Esophagus muscularis mucosa (tissue), 4 donors: Measurements from ENCODE around the gene ZFP36L1. TPM values are rescaled to one million over a fixed set of nuclear protein-coding genes. Genes with fewer than 3 reads are reported as not detected.

Source experiments
- DNase-seq: peaks from one replicate; pipeline ENCODE4 v3.0.0-alpha.2; 2017; ENCODE audit errors: extremely low spot score
- H3K27ac ChIP-seq, 4 donors: fragments of 200-600 bp; sonication (generic); replicated peaks in 1 of 4; 1 replicate in 3 of 4; 2 replicates in 1 of 4; pipeline ENCODE4 v1.5.1; 2016 to 2019; ENCODE audit warnings: mild to moderate bottlenecking in 1 of 4
- H3K27me3 ChIP-seq, 4 donors: fragments of 200-600 bp; sonication (generic); one replicate each; pipeline versions ENCODE4 v1.5.1 to v1.6.0; 2016 to 2019
- H3K36me3 ChIP-seq, 4 donors: fragments of 200-600 bp; sonication (generic); one replicate each; pipeline ENCODE4 v1.5.1; 2016 to 2019
- H3K4me1 ChIP-seq, 4 donors: fragments of 200-600 bp; sonication (generic); one replicate each; pipeline ENCODE4 v1.5.1; 2016 to 2019
- H3K4me3 ChIP-seq, 4 donors: fragments of 200-600 bp; sonication (generic); 1 replicate in 2 of 4; 2 replicates in 2 of 4; pipeline ENCODE4 v1.5.1; 2016 to 2019; ENCODE audit warnings: mild to moderate bottlenecking in 4 of 4, moderate library complexity in 1 of 4
- H3K9me3 ChIP-seq, 4 donors: fragments of 200-600 bp; sonication (generic); 1 replicate in 3 of 4; 2 replicates in 1 of 4; pipeline ENCODE4 v1.5.1; 2016 to 2019
- CTCF ChIP-seq, 3 experiments: fragments of 200-600 bp in 2 of 3; fragments of 450-650 bp in 1 of 3; sonication (generic) in 2 of 3; IDR thresholded peaks; one replicate each; pipeline ENCODE4 v1.5.1; 2017 to 2019; ENCODE audit warnings: antibody characterized with exemption in 3 of 3, mild to moderate bottlenecking in 2 of 3, moderate library complexity in 1 of 3
- EP300 ChIP-seq: sonication (generic); formaldehyde crosslinking; IDR thresholded peaks from one replicate; pipeline ENCODE4 v1.6.1; 2017; ENCODE audit warnings: antibody characterized with exemption
- POLR2A ChIP-seq: fragments of 450-650 bp; IDR thresholded peaks from one replicate; pipeline ENCODE4 v1.6.1; 2017; ENCODE audit warnings: antibody characterized with exemption, moderate library complexity, mild to moderate bottlenecking, low read depth
- POLR2AphosphoS5 ChIP-seq, 2 donors: sonication (generic); formaldehyde crosslinking; IDR thresholded peaks; one replicate each; pipeline ENCODE4 v1.6.1; 2017; ENCODE audit warnings: antibody characterized with exemption in 2 of 2
- WGBS: methylation state at CpG from one replicate; pipeline ENCODE4 v1.1.5; 2018; 5-methylcytosine and 5-hydroxymethylcytosine counted together
- intact Hi-C: fragments of 100-400 bp; cut with DNase I; formaldehyde crosslinking; loops from one replicate; pipeline ENCODE4 v1.15.1; 2023
- total RNA-seq, 4 donors: library from RNA; depleted of rRNA; stranded (reverse); fragments of >200 nt; gene quantifications; one replicate each; pipeline versions ENCODE4 v1.1.0 to v1.2.1, GENCODE V29; 2016

ZFP36L1 gene
- total RNA-seq, 4 donors from 2014 or later = 191 to 704 (median 444) TPM

GRCh38 chr14:68810173-68811153, 17.6 kb upstream of the ZFP36L1 start:
- peaks cover 47 to 85% (median 83%) of the 10 kb centered on the region in 4 donors for H3K4me1 ChIP-seq
- no peaks in the 10 kb centered on the region for H3K27me3 ChIP-seq
- no peaks in the 10 kb centered on the region for H3K9me3 ChIP-seq
- WGBS = 92% methylated on average over 8 of the region's 8 CpGs
- TF ChIP-seq CTCF (IDR thresholded peaks at IDR 0.05) = no peak
- TF ChIP-seq POLR2A = no peak
- no peak for TF ChIP-seq POLR2AphosphoS5 (IDR thresholded peaks at IDR 0.05)
- TF ChIP-seq EP300 = no peak
- H3K36me3 ChIP-seq = no peaks in the 10 kb centered on the region
- H3K27ac ChIP-seq = peak overlapping the region in 3 of 4 donors; percentile 24 to 88 (median 86)
- H3K4me3 ChIP-seq = no peak overlapping the region
- no peak for DNase-seq
- intact Hi-C loops = no loop called here

DNA sequence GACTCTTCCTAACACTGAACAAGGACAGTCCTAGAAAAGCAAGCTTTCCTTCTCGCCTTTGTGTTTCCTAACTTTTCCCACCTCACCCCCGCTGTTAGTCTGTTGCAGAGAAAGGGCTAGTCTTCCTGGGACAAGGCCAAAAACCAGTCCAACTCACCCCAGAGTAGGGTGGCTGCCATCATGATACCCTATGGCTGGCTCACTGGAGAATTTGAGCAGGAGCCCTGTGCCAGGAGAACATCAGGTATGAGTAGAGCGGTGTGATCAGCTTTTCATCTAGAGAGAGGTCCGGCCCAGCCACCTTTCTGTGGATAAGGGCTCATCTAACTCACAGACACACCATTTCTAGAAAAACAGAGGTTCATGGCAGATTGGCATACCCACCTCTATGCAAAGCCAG, 16.7 kb upstream of the ZFP36L1 start:
- Histone ChIP-seq H3K27ac (peak overlapping the region; percentile 74 to 88 (median 84)), H3K9me3 (peaks cover 0 to 3% (median under 1%) of the 10 kb centered on the region in 4 donors), H3K4me1 (peaks cover 38 to 84% (median 82%) of the 10 kb centered on the region in 4 donors), H3K27me3 (no peaks in the 10 kb centered on the region), H3K36me3 (no peaks in the 10 kb centered on the region), H3K4me3 (no peak overlapping the region)
- TF ChIP-seq EP300 (no peak), CTCF (IDR thresholded peaks at IDR 0.05) (no peak)
- 90% methylated on average over 4 of the region's 4 CpGs for WGBS
- DNase-seq = peak; percentile 89
- intact Hi-C loops = no loop called here

- Histone ChIP-seq H3K36me3 (no peaks in the 10 kb centered on the region), H3K27ac (peak overlapping the region; percentile 74 to 88 (median 84)), H3K27me3 (no peaks in the 10 kb centered on the region), H3K9me3 (peaks cover 0 to 7% (median 2%) of the 10 kb centered on the region in 4 donors), H3K4me3 (no peak overlapping the region), H3K4me1 (peaks cover 31 to 77% (median 76%) of the 10 kb centered on the region in 4 donors)
- no peak for DNase-seq
- intact Hi-C loops = no loop called here
- WGBS = 71% methylated on average over 7 of the region's 7 CpGs
- no peak for TF ChIP-seq POLR2A
- no peak for TF ChIP-seq CTCF (IDR thresholded peaks at IDR 0.05)
- no peak for TF ChIP-seq EP300
- no peak for TF ChIP-seq POLR2AphosphoS5 (IDR thresholded peaks at IDR 0.05)
Observed at GRCh38 chr14:68808696-68809480, 16.0 kb upstream of the ZFP36L1 start.

GRCh38 chr14:68807987-68808386, 15.1 kb upstream of the ZFP36L1 start:
- TF ChIP-seq POLR2A (no peak), POLR2AphosphoS5 (IDR thresholded peaks at IDR 0.05) (no peak), CTCF (IDR thresholded peaks at IDR 0.05) (no peak), EP300 (no peak)
- H3K27ac ChIP-seq = peak overlapping the region; percentile 83 to 88 (median 85)
- H3K4me1 ChIP-seq = peaks cover 28 to 68% (median 67%) of the 10 kb centered on the region in 4 donors
- intact Hi-C loops = no loop called here
- peaks cover 0 to 7% (median 2%) of the 10 kb centered on the region in 4 donors for H3K9me3 ChIP-seq
- WGBS = 90% methylated on average over 6 of the region's 7 CpGs
- DNase-seq = no peak
- no peak overlapping the region for H3K4me3 ChIP-seq
- H3K27me3 ChIP-seq = no peaks in the 10 kb centered on the region
- no peaks in the 10 kb centered on the region for H3K36me3 ChIP-seq
